Esophagus mucosa (tissue), 1 donor: ENCODE data around the gene SCAMP4. TPM values are rescaled to one million over a fixed set of nuclear protein-coding genes. Genes with fewer than 3 reads are reported as not detected.
"Not testable (repeated sequence)": the region's sequence is repeated elsewhere in the genome, so short reads cannot be mapped to it uniquely, and the experiment has no call there.

Experiments used
- ATAC-seq: fragments of 200-7000 bp; cut with Tn5 transposase; one replicate; pipeline ENCODE4 v1.9.1; 2020
- total RNA-seq: library from RNA; stranded (reverse); gene quantifications from one replicate; pipeline ENCODE4 v1.2.4, GENCODE V29; 2023
- donor health status: DM: yes; HTN: yes; CAD: no.

SCAMP4 gene
- total RNA-seq, 1 donor from 2014 or later = 45.6 TPM

DNA sequence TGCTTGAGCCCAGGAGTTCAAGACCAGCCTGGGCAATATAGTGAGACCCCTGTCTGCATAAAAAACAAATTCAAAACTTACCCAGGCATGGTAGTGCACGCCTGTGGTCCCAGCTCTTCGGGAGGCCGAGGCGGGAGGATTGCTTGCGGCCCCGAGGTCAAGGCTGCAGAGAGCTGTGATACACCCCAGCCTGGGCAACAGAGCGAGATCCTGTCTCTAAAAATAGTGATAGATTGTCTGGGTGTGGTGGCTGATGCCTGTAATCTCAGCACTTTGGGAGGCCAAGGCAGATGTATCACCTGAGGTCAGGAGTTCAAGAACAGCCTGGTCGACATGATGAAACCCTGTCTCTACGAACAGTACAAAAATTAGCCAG, 37.9 kb upstream of the SCAMP4 start:
- ATAC-seq = no peak

DNA sequence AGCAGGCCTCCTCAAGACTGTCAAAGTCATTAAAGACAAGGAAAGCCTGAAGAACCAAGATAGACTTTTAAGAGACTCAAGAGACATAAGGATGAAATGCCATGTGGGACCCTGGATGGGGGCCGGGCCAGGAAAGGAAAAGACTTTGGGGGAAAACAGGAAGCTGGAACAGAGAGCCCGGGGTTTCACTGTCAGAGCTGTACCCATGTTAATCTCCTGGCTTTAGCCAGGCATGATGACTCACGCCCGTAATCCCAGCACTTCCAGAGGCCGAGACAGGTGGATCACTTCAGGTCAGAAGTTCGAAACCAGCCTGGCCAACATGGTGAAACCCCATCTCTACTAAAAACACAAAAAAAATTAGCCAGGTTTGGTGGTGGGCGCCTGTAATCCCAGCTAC, 36.2 kb upstream of the SCAMP4 start:
- no peak for ATAC-seq

DNA sequence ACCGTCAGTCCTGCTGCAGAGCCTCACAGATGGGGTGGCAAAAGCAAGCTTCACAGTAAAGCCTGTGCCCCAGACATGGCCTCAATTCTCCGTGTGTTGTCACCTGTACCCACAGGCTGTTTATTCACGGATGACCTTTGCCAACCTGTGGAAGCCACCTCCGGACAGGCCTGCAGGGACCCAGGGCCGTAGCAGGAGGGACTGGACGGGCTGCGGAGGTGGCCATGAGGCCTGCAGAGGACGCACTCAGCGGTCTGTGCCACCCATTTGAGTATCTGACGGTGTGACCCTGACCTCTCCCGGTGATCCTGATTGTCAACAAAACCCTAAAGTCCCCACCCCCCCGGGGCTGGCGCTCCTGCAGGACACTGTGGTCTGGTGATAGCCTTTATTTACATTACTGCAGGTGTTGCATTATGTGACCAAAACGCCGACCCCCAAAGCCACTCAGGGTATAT, 34.0 kb upstream of the SCAMP4 start:
- no peak for ATAC-seq

DNA sequence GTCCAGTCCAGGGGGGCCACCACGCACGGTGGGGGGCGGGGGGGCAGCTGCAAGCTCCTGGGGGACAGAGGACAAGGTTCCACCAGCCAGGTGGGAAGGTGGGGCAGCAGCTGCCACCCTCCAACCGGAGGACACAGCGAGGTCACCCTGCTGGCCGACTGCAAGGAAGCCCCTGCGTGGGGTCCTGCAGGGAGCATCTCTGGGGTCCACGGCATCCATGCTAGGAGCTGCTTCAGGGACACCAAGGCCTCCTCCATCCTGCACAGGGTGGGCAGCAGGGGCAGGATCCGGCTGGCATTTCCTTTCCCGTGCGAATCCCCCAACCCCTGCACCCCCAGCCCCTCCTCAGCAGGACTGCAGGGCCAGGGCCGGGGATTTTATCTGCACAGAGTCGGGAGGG, 33.6 kb upstream of the SCAMP4 start:
- no peak for ATAC-seq

DNA sequence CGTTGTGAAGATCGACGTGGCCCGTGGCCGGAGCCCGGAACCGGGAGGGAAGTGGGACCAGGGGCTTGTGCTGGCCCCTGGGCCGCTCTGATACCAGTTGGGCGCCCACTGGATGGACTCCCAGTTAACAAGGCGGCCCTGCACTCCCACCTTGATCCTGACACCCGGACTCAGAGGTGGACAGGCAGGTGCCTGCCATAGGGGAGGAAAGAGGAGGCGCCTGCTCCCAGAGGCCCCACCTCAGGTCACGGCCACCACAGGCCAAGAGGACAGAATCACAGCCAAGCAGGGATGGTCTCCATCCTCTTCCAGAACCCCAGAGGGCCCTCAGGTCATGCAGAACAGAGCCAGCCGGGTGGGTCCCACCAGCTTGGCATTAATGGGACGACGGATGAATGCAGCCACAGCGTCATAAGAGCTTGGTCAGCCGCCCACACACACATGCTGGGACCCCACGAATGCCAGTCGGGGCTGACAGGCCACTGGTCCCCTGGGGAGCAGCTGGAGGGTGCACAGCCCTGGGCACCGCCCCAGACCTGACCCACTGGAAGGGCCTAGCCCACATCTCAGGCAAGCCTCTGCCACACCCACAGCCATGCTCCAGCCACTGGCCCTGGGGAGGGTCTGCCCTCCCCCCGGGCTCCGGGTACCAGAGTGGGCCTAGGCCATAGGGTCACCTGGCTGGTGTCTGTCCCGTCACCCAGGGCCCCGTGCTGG, 32.2 kb upstream of the SCAMP4 start:
- peak; percentile 27 for ATAC-seq

DNA sequence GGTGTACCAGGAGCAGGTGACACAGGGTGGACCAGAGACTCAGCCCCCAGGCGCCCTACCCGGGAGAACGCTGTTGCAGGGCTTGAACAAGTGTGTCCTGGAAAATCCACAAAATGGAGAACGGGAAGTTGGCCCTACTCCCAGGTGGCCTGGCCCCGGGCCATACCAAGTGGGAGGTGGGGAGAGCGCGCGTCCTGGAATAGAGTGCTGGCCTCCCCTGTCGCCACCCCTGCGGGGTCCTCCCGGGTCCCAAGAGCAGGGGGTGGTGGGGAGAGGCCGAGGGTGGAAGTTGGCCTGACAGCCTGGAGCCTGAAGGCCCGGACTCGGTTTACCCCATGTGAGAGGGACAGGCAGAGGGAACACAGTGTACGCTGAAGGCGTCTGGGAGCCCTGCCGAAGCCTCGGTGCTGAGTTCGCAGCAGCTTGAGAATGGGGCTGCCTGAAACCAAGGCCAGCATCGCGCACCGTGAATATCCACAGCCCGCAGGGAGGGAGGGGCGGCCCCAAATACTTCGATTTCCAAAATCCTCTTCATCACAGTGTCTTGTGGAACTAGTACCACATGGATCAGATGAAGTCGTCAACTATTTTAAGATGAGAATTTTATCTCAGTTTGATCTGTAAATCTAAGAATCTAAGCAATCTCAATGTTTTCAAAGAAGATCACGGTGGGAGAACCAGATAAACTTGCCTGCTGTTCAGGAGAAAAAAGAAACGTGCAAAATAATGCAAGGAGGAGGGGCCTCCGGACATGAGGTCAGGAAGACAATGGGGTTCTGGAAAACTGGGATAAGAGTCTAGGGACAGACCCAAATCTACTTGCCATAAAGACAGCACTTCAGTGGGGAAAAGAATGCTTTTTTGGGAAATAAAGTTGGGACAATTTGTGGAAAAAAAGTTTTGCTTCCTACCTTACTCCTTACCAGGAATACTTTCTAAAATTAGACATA, 31.4 kb upstream of the SCAMP4 start:
- peak; percentile 1 for ATAC-seq

DNA sequence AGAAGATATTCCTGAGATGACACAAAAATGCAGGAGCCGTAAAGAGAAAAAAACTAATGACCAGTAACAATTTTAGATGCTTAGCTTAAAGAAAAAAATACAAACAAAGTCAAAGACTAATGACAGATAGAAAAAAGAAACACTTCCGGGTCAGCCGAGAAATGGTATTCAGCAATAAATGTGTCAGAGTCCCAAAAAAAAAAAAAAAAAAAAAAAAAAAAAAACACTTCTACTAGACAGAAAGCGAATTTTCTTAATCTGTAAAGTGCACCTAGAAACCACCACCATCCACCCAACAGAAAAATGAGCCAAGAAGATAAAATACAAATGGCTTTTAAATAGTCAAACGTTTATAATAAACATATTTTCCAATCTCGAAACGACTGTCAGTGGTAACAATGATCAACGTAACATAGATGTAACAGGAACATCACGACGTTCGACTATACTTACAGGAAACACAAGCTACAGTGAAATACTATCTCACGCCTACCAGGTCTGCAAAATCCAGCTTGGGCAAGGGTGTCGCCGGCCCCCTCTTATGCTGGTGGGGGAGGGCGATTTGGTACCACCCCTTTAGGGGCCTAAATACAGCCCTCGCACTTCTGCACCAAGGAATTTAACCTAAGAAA, 30.5 kb upstream of the SCAMP4 start:
- ATAC-seq = no peak

DNA sequence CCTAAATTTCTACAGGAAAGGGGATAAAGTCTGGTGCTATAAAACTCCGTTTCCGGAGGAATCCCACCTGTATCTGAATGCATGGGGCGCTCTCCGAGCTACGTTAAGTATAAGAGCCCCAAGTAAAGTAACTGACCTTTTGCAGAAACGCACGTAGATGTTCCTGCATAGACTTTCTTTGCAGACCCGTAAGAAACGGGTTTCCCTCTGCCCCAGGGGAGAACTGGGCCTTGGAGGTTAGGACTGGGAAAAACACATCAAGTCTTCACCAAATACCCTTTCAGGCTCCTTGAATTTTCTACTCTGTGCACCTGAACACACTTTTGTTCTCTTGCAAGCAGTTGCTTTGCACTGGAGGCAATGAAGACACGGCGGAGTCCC, 29.9 kb upstream of the SCAMP4 start:
- not testable (repeated sequence) for ATAC-seq

DNA sequence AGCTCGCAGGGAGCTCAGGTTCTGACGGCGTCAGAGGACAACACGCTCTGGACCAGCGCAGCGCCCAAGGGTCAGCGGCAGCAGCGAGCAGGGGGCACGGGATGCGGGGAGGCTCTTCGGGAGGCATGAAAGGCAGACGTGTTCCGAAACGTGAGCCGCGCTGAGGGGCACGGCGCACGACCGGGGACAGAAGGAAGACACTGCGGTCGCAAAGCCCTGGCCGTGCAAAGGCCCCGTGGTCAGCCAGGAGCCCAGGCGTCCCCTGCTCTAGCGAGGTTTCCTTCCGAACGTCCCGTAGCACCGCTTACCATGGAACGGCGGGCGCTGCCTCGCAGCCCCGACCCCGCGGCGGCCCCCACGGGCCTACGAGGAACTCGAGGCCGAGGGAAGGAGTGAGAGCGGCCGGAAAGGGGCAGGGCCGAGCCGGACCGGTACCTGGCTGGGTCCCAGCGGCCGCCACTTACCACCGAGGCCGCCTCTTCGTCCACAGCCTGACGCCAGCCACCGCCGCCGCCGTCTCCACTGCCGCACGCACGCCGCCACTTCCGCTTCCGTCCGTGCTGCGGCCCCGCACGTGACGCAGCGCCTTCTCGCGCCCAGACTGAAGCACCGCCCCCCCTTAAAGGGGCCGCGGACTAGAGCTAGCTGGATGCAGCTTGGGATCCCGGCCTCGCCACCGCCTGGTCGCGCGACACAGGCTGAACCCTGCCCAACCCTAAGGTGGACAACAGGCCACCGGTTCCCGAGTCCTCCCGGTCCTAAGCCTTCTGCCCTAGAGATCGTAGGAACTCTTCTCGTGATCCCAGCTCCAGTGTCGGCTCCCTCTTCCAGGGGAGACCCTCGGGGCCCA, 29.3 kb upstream of the SCAMP4 start:
- peak; percentile 92 for ATAC-seq

DNA sequence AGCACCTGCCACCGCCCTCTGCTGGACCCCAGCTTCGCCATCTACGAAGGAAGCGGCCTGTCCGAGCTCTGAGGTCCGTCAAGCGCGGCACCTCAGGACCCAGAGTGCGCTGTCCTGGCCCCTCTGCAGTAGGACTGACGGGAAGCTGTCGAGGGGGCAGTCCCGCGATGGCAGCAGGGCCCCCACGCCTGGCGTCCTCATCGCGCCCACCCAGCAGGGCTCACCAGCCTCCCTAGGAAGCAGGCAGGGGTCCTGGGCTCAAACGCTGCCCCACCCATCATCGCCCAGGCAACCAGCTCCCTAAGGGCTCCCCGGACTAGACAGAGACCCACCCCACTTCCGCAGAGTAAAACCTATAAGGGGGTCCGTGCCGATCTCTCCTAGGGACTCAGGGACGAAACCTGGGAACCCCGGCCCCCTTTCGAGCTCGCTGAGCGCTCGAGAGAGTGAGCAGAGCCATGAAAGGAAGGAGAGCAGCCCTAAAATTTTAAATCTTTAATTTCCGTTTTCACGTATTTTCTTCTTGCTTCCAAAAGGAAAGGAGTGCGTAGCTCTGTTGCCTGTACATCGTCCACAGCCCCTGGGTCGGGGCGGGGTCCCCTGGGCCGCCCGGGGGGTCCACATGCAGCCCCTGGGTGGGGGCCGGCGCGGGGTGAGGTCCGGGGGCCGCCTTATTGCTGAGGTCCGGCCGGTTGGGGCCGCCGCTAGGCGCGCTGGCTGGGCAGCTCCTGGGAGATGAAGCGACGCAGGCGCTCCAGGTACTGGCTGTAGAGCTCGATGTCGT, 28.5 kb upstream of the SCAMP4 start:
- ATAC-seq = peak; percentile 8

DNA sequence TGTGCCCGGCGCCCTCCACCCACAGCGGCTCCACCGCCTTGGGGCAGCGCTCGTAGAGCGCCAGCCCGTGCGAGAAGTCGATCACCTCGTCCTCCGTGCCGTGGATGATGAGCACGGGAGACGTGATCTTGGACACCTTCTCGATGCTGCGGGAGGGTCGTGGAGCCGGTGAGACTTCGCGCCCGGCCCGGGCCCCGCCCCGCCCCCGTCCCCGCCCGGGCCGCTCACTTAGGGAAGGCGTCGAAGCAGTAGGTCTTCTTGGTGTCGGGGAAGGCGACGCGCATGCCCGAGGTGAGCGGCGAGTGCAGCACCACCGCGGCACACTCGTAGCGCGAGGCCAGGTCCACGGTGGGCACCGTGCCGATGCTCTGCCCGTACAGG, 27.9 kb upstream of the SCAMP4 start:
- not testable (repeated sequence) for ATAC-seq

DNA sequence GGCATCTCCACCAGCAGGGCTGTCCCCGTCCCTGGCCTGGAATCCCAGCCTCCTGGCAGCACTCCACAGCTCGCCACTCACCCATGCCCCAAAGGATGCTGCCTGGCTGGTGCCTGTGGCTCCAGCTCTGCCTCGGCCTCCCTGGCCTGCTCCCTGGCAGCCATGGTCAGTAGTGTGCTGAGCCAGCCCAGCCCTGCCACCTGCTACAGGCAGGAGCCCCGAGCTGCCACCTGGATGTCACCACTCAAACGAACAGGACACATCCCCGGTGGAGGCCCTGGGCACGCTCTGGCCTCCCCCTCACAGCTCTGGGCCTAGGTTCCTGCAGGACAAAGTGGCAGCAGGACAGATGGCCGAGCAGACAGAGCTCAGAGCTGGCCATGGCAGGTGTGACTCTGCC, 26.6 kb upstream of the SCAMP4 start:
- not testable (repeated sequence) for ATAC-seq

DNA sequence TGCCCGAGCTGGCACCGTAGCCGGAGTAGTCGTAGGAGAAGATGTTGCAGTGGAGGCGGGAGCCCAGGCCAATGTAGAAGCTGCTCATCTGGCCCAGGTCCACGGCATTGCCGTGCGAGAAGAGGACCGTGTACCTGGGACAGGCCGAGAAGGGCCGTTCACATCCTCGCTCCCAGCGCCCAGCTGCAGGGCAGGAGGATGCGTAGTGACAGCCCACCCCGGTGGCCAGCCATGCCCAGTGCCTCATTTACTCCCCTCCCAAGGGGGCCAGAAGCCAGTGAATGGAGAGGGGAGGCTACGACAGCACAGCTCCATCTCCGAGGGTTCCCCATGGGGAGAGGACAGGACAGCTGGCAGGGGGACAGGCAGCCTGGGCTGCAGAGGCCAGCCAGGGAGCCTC, 25.2 kb upstream of the SCAMP4 start:
- ATAC-seq = not testable (repeated sequence)

DNA sequence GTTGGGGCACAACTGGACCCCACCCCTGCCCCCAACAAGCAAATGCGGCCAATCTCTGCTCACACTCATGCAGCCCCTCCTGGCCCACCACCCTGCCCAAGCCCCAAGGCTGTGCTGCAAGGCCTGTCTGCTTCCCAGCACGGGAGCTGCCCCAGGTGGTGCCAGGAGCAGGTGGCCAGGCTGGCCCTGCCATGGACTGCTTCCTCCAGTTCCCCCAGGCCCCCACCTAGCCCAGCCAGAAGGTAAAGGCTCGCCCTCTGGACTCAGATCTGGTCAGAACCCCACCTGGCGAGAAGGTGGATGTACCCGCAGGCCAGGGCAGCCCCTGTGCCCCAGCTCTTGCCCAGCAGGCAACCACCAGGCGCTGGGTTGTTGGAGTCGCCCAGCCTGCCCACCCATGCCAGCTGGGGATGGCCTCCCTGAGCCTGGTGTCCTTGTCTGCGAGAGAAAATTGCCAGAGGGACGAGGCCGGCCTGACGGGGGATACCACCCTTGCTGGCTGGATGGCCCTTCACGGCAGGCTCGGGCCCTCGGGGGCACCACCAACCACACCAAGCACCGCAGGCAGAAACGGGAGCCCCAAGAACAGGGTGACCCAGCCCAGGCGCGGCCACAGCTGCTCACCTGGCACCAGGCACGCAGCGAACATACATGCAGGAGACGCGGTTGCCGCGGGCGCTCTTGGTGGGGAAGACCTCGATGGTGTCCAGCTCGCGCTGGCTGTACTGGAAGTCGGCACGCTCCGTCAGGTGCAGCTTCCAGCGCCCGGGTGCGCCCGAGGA, 24.4 kb upstream of the SCAMP4 start:
- ATAC-seq = no peak

DNA sequence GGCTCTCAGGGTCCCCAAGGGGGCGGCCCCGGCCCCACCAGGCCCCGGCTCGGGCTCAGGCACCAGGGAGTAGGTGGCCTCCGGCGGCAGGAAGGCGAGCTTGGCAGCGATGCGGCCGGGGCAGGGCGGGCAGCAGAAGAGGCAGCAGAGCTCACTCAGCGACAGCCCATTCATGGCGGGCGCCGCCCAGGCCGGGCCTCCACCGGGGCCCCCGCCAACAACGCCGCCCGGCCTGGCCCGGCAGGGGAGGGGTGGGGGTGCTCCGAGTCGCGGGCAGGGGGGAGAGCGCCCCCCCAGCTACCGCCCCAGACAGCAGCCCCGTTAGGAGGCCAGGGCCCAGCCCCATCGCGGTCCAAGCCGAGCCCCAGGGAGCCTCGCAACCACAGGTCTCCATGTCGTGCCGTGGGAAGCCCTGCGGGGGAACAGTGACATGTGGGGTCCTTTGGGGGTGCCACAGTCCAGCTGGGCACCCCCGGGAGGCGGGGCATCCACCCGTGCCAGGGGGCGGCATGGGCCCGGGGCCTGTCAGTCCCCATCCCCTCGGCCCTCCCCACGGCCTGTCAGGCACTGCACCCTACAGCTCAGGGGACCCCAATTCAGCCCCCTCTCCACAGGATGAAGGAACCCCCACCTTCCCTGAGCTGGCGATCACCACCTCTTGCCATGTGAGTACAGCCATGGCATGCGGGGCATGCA, 23.7 kb upstream of the SCAMP4 start:
- ATAC-seq = not testable (repeated sequence)

DNA sequence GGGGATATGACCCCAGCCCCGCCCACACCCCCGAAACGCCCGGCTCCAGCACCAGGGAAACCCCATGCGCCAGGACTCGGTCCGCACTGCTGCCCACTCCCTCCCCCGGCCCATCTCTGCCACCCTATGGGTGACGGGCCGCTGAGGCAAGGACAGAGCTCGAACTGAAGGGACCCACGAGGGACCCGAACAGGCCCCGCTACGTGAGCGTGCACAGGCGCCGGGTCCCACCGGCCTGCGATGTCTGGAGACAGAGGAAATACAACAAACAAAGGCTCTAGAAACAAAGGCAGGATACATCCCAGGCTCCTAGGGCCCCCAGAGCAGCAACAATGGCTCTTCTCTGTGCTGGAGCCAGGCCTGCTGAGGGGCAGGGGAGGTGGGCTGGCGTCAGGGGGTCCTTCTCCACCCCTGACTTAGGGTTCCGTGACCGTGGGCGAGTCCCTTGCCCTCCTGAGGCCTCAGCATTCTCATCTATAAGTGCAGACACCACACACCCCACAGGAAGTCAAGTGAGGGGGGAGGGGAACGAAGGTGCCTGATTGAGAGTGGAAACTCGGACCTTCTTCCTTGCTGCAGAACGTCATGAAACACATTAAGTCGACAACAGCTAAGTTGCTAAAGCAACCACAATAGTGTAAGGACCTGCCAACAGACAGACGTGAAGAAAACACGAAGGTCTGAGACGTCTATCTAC, 23.0 kb upstream of the SCAMP4 start:
- no peak for ATAC-seq

DNA sequence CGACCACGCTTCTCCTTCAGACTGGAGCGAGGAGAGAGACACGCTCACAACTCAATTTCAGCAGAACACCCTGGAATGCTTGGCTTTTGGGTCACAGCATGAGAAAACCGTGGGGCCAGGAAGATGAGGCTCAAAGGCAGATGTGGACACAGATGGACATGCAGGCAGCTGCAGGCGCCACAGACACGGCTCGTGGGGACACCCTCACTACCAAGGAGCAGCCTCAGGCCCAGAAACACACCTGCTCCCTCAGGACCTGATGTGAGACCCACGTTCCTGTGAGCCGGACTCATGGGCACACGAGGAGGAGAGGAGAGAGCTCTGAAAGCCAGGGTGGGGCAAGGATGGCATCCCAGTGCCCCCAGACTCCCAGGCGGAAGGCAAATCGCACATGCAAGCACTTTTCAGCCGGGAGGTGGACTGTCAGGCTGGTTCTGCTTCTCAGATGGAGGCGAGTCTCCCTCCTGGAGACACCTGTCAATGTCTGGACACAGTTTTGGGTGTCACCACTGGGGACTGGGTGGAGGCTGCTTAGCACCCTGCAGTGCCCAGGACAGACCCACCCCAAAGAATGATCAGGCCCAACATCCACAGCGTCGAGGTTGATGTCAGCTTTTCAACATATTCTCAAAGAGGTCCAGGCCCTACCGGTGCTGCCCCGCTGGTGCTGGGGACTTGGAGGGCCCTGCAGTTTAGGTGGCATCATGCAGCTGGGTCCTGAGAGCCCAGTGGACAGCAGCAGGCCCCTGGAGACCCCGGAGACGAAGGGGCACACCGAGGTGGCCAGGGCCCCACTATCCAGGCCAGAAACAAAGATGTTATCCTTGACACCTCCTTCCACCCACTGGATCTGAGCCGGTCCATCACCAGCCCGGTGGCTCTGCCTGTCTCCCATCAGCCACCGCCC, 22.2 kb upstream of the SCAMP4 start:
- no peak for ATAC-seq

DNA sequence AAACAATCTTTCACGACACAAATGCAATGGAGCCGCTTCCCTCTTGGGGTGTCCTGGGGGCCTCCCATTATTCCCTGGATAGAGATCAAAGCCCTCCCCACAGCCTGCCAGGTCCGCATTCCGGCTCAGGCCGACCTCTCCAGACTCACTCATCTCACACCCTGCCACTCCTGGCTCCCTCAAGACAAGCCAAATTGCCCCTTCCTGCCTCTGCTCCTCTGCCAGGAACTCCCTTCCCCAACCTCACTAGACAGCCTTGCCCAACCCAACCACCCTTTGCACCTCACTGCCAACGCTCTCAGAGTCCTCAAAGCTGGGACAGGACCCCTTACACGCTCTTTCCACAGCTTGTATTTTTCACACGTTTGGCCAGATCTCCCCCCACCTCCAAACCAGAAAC, 21.4 kb upstream of the SCAMP4 start:
- no peak for ATAC-seq
